ENCODE measurements around the gene KIAA1671.

Gene KIAA1671

GRCh38 chr22:24981656-24982055, 29.1 kb downstream of the KIAA1671 start:
- no peak for DNase-seq (ENCODE audit: low spot score)

- no peak for DNase-seq (ENCODE audit: low spot score)
Observed at GRCh38 chr22:24982301-24983056, 30.0 kb downstream of the KIAA1671 start.

GRCh38 chr22:24983151-24983550, 30.6 kb downstream of the KIAA1671 start:
- DNase-seq (ENCODE audit: low spot score) = no peak

- no peak for DNase-seq (ENCODE audit: low spot score)
Observed at GRCh38 chr22:24984122-24984521, 31.6 kb downstream of the KIAA1671 start.

- no peak for DNase-seq (ENCODE audit: low spot score)
Observed at GRCh38 chr22:24985826-24986214, 33.3 kb downstream of the KIAA1671 start.

GRCh38 chr22:24986816-24987215, 34.3 kb downstream of the KIAA1671 start:
- DNase-seq (ENCODE audit: low spot score) = no peak

- no peak for DNase-seq (ENCODE audit: low spot score)
Observed at GRCh38 chr22:24989135-24989534, 36.6 kb downstream of the KIAA1671 start.

- no peak for DNase-seq (ENCODE audit: low spot score)
Observed at GRCh38 chr22:24989541-24989951, 37.0 kb downstream of the KIAA1671 start.

- DNase-seq (ENCODE audit: low spot score) = no peak
Observed at GRCh38 chr22:24990344-24990905, 37.9 kb downstream of the KIAA1671 start.

- no peak for DNase-seq (ENCODE audit: low spot score)
Observed at GRCh38 chr22:24992946-24993345, 40.4 kb downstream of the KIAA1671 start.

GRCh38 chr22:24994070-24994763, 41.7 kb downstream of the KIAA1671 start:
- DNase-seq (ENCODE audit: low spot score) = no peak

- no peak for DNase-seq (ENCODE audit: low spot score)
Observed at GRCh38 chr22:24995649-24996180, 43.2 kb downstream of the KIAA1671 start.

- DNase-seq (ENCODE audit: low spot score) = no peak
Observed at GRCh38 chr22:24996420-24996952, 44.0 kb downstream of the KIAA1671 start.

GRCh38 chr22:24997023-24997422, 44.5 kb downstream of the KIAA1671 start:
- DNase-seq (ENCODE audit: low spot score) = no peak

GRCh38 chr22:25000686-25001085, 48.2 kb downstream of the KIAA1671 start:
- DNase-seq (ENCODE audit: low spot score) = no peak

- DNase-seq (ENCODE audit: low spot score) = no peak
Observed at GRCh38 chr22:25002241-25002985, 49.9 kb downstream of the KIAA1671 start.

GRCh38 chr22:25006354-25006753, 53.8 kb downstream of the KIAA1671 start:
- DNase-seq (ENCODE audit: low spot score) = no peak

- no peak for DNase-seq (ENCODE audit: low spot score)
Observed at GRCh38 chr22:25007444-25008106, 55.1 kb downstream of the KIAA1671 start.

- no peak for DNase-seq (ENCODE audit: low spot score)
Observed at GRCh38 chr22:25008666-25009065, 56.1 kb downstream of the KIAA1671 start.

GRCh38 chr22:25012741-25013143, 60.2 kb downstream of the KIAA1671 start:
- no peak for DNase-seq (ENCODE audit: low spot score)

- DNase-seq (ENCODE audit: low spot score) = no peak
Observed at GRCh38 chr22:25013607-25014006, 61.1 kb downstream of the KIAA1671 start.

Measured in HuH-7.5 (cell line).